ENCODE measurements around the gene SURF2.

DNA sequence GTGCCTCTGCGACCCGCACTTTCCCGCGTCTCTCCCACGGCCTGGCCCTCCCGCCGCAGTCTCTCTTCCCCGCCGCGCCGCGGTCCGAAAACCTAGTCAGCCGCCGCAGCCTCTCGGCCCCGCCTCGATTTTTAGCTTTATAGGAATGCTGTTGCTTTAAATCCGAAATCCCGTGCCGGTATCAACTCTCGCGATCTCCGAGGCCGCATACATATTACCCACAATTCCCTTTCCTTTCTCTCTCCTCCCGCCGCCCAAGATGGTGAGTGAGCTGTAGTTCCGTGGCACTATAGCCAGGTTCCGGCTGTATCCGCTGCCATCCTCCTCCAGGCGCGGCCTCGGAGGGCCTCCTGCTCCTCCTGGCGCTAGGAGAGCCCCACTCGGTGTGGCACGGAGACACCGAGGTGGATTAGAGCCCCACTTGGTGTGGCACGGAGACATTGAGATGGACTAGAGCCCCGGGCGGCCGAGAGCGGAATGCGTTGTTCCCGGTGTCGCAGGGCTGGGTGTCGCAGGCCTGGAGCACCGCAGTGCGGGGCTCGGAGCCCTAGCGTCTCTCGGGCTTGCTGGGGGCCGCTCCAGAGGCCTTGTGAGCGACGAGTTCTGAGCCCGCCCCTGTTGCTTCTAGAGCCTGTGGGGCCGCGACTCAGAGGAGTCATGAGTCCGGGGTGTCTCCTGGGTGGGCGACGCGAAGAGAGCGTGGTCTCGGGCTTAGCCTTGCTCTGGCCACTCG lies 8.2 kb upstream of the SURF2 start, which contains the start of the genes MED22 and RPL7A:
- TF ChIP-seq POLR2AphosphoS5 (IDR thresholded peaks at IDR 0.05; ENCODE audit: low read depth, low read length) (peak; percentile 99), PAX5 (IDR thresholded peaks at IDR 0.05; ENCODE audit: insufficient read depth, low read length, severe bottlenecking) (no peak), POLR2A (IDR thresholded peaks at IDR 0.05; ENCODE audit: low read depth, low read length) (peak; percentile 100), POU2F2 (IDR thresholded peaks at IDR 0.05; ENCODE audit: low read depth, low read length) (peak; percentile 100), TAF1 (IDR thresholded peaks at IDR 0.05; ENCODE audit: low read depth, low read length) (peak; percentile 100), SPI1 (IDR thresholded peaks at IDR 0.05; ENCODE audit: low read depth, low read length) (0 out of 2 replicates have a peak, but pooled peaks have one; percentile 17)
